GM12873 (cell line): ENCODE data around the gene CRACR2B.

ENCODE experiments used
- CTCF ChIP-seq: IDR thresholded peaks from 2 replicates; pipeline ENCODE4 v1.5.1; 2012; ENCODE audit warnings: low read depth, mild to moderate bottlenecking, moderate library complexity, low read length, control low read depth; ENCODE audit not compliant: insufficient read depth; ENCODE audit errors: missing control alignments

CRACR2B gene

GRCh38 chr11:843086-843734 is 15.5 kb downstream of the CRACR2B start:
- TF ChIP-seq CTCF: peak; percentile 13

GRCh38 chr11:843818-844692 is 16.3 kb downstream of the CRACR2B start:
- no peak for TF ChIP-seq CTCF

- no peak for TF ChIP-seq CTCF
Measured at GRCh38 chr11:844693-845644, 17.2 kb downstream of the CRACR2B start.

- TF ChIP-seq CTCF: no peak
Measured at GRCh38 chr11:845872-846495, 18.3 kb downstream of the CRACR2B start.

GRCh38 chr11:846496-847098 is 18.9 kb downstream of the CRACR2B start:
- no peak for TF ChIP-seq CTCF

- no peak for TF ChIP-seq CTCF
Measured at GRCh38 chr11:847876-848275, 20.2 kb downstream of the CRACR2B start.
